HEK293 (cell line): ENCODE data around the gene CSTPP1.

Experiments used
- SP3 ChIP-seq: fragments of 450-650 bp; formaldehyde crosslinking; IDR thresholded peaks from 2 replicates; pipeline ENCODE4 v1.5.1; 2016; ENCODE audit warnings: missing biosample characterization, missing genetic modification characterization
- ZBTB20 ChIP-seq: fragments of 450-650 bp; formaldehyde crosslinking; IDR thresholded peaks from 2 replicates; pipeline ENCODE4 v1.5.1; 2016; ENCODE audit warnings: missing biosample characterization, missing genetic modification characterization
- ZBTB7A ChIP-seq: fragments of 450-650 bp; formaldehyde crosslinking; IDR thresholded peaks from 2 replicates; pipeline ENCODE4 v1.5.1; 2016; ENCODE audit warnings: low read depth, missing biosample characterization, missing genetic modification characterization
- ZBTB8A ChIP-seq: fragments of 450-650 bp; formaldehyde crosslinking; IDR thresholded peaks from 2 replicates; pipeline ENCODE4 v1.5.1; 2016; ENCODE audit warnings: missing biosample characterization, missing genetic modification characterization
- ZNF138 ChIP-seq: fragments of 450-650 bp; formaldehyde crosslinking; IDR thresholded peaks from 2 replicates; pipeline ENCODE4 v1.5.1; 2016; ENCODE audit warnings: missing biosample characterization, missing genetic modification characterization, borderline replicate concordance
- ZNF155 ChIP-seq: fragments of 450-650 bp; formaldehyde crosslinking; IDR thresholded peaks from 2 replicates; pipeline ENCODE4 v1.5.1; 2016; ENCODE audit warnings: missing biosample characterization, missing genetic modification characterization
- ZNF600 ChIP-seq: fragments of 450-650 bp; formaldehyde crosslinking; IDR thresholded peaks from 2 replicates; pipeline ENCODE4 v1.5.1; 2016; ENCODE audit warnings: missing biosample characterization, missing genetic modification characterization
- ZNF610 ChIP-seq: fragments of 450-650 bp; formaldehyde crosslinking; IDR thresholded peaks from 2 replicates; pipeline ENCODE4 v1.5.1; 2016; ENCODE audit warnings: missing biosample characterization, missing genetic modification characterization, borderline replicate concordance
- TF ChIP-seq, protein P1 (sequence below): fragments of 450-650 bp; formaldehyde crosslinking; IDR thresholded peaks from 2 replicates; pipeline ENCODE4 v1.5.1; 2016; ENCODE audit warnings: missing biosample characterization, missing genetic modification characterization
- TF ChIP-seq, protein P2 (sequence below): fragments of 450-650 bp; formaldehyde crosslinking; IDR thresholded peaks from 2 replicates; pipeline ENCODE4 v1.5.1; 2016; ENCODE audit warnings: missing biosample characterization, missing genetic modification characterization, borderline replicate concordance
- TF ChIP-seq, protein P3 (sequence below): fragments of 450-650 bp; formaldehyde crosslinking; IDR thresholded peaks from 2 replicates; pipeline ENCODE4; 2016; ENCODE audit warnings: missing biosample characterization, missing genetic modification characterization
- TF ChIP-seq, protein P4 (sequence below): fragments of 450-650 bp; formaldehyde crosslinking; IDR thresholded peaks from 2 replicates; pipeline ENCODE4 v1.5.1; 2017; ENCODE audit warnings: missing biosample characterization, missing genetic modification characterization
- TF ChIP-seq, protein P5 (sequence below): fragments of 450-650 bp; formaldehyde crosslinking; IDR thresholded peaks from 2 replicates; pipeline ENCODE4 v1.5.1; 2016; ENCODE audit warnings: missing biosample characterization, missing genetic modification characterization
- TF ChIP-seq, protein P6 (sequence below): fragments of 450-650 bp; formaldehyde crosslinking; IDR thresholded peaks from 2 replicates; pipeline ENCODE4 v1.5.1; 2016; ENCODE audit warnings: missing biosample characterization, missing genetic modification characterization

DNA sequence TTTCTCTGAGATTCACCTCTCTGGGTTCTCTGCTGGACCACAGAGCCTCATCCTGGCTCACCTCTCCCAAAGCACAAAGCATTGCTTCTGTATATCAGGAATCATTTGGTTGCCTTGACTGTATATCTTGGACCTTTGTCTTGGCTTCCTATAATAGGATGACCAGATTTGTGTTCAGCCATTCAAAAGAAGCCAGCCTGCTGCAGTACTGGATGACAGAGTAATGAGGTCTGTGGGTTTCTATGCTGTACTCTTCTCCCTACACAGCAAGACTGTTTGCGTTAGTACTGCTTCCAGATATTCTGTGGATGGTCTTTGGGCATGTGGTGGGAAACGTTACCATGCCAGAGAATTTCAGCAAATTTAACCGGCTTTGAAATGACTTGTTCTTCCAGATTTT lies 200.4 kb downstream of the CSTPP1 start:
- no peak for TF ChIP-seq ZNF600 (tag by site-specific recombination)
- no peak for TF ChIP-seq ZNF155 (tag by site-specific recombination)
- TF ChIP-seq SP3, result no peak
- TF ChIP-seq, protein P1, sequence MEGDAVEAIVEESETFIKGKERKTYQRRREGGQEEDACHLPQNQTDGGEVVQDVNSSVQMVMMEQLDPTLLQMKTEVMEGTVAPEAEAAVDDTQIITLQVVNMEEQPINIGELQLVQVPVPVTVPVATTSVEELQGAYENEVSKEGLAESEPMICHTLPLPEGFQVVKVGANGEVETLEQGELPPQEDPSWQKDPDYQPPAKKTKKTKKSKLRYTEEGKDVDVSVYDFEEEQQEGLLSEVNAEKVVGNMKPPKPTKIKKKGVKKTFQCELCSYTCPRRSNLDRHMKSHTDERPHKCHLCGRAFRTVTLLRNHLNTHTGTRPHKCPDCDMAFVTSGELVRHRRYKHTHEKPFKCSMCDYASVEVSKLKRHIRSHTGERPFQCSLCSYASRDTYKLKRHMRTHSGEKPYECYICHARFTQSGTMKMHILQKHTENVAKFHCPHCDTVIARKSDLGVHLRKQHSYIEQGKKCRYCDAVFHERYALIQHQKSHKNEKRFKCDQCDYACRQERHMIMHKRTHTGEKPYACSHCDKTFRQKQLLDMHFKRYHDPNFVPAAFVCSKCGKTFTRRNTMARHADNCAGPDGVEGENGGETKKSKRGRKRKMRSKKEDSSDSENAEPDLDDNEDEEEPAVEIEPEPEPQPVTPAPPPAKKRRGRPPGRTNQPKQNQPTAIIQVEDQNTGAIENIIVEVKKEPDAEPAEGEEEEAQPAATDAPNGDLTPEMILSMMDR, result no peak
- no peak for TF ChIP-seq ZNF138 (tag by site-specific recombination)
- TF ChIP-seq, protein P2, sequence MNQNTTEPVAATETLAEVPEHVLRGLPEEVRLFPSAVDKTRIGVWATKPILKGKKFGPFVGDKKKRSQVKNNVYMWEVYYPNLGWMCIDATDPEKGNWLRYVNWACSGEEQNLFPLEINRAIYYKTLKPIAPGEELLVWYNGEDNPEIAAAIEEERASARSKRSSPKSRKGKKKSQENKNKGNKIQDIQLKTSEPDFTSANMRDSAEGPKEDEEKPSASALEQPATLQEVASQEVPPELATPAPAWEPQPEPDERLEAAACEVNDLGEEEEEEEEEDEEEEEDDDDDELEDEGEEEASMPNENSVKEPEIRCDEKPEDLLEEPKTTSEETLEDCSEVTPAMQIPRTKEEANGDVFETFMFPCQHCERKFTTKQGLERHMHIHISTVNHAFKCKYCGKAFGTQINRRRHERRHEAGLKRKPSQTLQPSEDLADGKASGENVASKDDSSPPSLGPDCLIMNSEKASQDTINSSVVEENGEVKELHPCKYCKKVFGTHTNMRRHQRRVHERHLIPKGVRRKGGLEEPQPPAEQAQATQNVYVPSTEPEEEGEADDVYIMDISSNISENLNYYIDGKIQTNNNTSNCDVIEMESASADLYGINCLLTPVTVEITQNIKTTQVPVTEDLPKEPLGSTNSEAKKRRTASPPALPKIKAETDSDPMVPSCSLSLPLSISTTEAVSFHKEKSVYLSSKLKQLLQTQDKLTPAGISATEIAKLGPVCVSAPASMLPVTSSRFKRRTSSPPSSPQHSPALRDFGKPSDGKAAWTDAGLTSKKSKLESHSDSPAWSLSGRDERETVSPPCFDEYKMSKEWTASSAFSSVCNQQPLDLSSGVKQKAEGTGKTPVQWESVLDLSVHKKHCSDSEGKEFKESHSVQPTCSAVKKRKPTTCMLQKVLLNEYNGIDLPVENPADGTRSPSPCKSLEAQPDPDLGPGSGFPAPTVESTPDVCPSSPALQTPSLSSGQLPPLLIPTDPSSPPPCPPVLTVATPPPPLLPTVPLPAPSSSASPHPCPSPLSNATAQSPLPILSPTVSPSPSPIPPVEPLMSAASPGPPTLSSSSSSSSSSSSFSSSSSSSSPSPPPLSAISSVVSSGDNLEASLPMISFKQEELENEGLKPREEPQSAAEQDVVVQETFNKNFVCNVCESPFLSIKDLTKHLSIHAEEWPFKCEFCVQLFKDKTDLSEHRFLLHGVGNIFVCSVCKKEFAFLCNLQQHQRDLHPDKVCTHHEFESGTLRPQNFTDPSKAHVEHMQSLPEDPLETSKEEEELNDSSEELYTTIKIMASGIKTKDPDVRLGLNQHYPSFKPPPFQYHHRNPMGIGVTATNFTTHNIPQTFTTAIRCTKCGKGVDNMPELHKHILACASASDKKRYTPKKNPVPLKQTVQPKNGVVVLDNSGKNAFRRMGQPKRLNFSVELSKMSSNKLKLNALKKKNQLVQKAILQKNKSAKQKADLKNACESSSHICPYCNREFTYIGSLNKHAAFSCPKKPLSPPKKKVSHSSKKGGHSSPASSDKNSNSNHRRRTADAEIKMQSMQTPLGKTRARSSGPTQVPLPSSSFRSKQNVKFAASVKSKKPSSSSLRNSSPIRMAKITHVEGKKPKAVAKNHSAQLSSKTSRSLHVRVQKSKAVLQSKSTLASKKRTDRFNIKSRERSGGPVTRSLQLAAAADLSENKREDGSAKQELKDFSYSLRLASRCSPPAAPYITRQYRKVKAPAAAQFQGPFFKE (tag by site-specific recombination), result no peak
- TF ChIP-seq, protein P3, sequence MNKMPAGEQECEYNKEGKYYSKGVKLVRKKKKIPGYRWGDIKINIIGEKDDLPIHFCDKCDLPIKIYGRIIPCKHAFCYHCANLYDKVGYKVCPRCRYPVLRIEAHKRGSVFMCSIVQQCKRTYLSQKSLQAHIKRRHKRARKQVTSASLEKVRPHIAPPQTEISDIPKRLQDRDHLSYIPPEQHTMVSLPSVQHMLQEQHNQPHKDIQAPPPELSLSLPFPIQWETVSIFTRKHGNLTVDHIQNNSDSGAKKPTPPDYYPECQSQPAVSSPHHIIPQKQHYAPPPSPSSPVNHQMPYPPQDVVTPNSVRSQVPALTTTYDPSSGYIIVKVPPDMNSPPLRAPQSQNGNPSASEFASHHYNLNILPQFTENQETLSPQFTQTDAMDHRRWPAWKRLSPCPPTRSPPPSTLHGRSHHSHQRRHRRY (tag by site-specific recombination), result no peak
- TF ChIP-seq, protein P4, sequence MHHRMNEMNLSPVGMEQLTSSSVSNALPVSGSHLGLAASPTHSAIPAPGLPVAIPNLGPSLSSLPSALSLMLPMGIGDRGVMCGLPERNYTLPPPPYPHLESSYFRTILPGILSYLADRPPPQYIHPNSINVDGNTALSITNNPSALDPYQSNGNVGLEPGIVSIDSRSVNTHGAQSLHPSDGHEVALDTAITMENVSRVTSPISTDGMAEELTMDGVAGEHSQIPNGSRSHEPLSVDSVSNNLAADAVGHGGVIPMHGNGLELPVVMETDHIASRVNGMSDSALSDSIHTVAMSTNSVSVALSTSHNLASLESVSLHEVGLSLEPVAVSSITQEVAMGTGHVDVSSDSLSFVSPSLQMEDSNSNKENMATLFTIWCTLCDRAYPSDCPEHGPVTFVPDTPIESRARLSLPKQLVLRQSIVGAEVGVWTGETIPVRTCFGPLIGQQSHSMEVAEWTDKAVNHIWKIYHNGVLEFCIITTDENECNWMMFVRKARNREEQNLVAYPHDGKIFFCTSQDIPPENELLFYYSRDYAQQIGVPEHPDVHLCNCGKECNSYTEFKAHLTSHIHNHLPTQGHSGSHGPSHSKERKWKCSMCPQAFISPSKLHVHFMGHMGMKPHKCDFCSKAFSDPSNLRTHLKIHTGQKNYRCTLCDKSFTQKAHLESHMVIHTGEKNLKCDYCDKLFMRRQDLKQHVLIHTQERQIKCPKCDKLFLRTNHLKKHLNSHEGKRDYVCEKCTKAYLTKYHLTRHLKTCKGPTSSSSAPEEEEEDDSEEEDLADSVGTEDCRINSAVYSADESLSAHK (tag by site-specific recombination), result no peak
- no peak for TF ChIP-seq ZBTB20 (tag by site-specific recombination)
- TF ChIP-seq, protein P5, sequence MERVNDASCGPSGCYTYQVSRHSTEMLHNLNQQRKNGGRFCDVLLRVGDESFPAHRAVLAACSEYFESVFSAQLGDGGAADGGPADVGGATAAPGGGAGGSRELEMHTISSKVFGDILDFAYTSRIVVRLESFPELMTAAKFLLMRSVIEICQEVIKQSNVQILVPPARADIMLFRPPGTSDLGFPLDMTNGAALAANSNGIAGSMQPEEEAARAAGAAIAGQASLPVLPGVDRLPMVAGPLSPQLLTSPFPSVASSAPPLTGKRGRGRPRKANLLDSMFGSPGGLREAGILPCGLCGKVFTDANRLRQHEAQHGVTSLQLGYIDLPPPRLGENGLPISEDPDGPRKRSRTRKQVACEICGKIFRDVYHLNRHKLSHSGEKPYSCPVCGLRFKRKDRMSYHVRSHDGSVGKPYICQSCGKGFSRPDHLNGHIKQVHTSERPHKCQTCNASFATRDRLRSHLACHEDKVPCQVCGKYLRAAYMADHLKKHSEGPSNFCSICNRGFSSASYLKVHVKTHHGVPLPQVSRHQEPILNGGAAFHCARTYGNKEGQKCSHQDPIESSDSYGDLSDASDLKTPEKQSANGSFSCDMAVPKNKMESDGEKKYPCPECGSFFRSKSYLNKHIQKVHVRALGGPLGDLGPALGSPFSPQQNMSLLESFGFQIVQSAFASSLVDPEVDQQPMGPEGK (tag by site-specific recombination), result no peak
- TF ChIP-seq ZBTB7A (tag by site-specific recombination), result no peak
- TF ChIP-seq, protein P6, sequence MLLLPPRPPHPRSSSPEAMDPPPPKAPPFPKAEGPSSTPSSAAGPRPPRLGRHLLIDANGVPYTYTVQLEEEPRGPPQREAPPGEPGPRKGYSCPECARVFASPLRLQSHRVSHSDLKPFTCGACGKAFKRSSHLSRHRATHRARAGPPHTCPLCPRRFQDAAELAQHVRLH, result no peak
- TF ChIP-seq ZBTB8A (tag by site-specific recombination), result no peak
- TF ChIP-seq ZNF610 (tag by site-specific recombination), result no peak
